GM23248 (cell line): Measurements from ENCODE around the gene MXI1. TPM values are rescaled to one million over a fixed set of nuclear protein-coding genes. Genes with fewer than 3 reads are reported as not detected.
A peak's percentile ranks its signal among the peaks of the same experiment; 100 is the strongest.

Source experiments
- DNase-seq: peaks from one replicate; pipeline ENCODE4 v3.0.0-alpha.2; 2015
- H2AFZ ChIP-seq: fragments of 200-600 bp; sonication (generic); 2 replicates; pipeline ENCODE4 v1.6.1; 2016; ENCODE audit warnings: antibody characterized with exemption
- H3F3A ChIP-seq: fragments of 200-600 bp; sonication (generic); 2 replicates; pipeline ENCODE4 v1.6.1; 2016; ENCODE audit warnings: mild to moderate bottlenecking, antibody characterized with exemption, mixed run types; ENCODE audit not compliant: insufficient read depth
- H3K27ac ChIP-seq: fragments of 200-600 bp; sonication (generic); 2 replicates; pipeline ENCODE4 v1.5.1; 2016; ENCODE audit warnings: mild to moderate bottlenecking
- H3K27me3 ChIP-seq: fragments of 200-600 bp; sonication (generic); replicated peaks from 2 replicates; pipeline ENCODE4 v1.6.1; 2016; ENCODE audit warnings: mild to moderate bottlenecking; ENCODE audit not compliant: insufficient read depth
- H3K36me3 ChIP-seq: fragments of 200-600 bp; sonication (generic); 2 replicates; pipeline ENCODE4 v1.6.1; 2016; ENCODE audit warnings: low read depth, mild to moderate bottlenecking
- H3K4me1 ChIP-seq: fragments of 200-600 bp; sonication (generic); 2 replicates; pipeline ENCODE4 v1.6.1; 2016; ENCODE audit warnings: mild to moderate bottlenecking; ENCODE audit not compliant: insufficient read depth
- H3K4me2 ChIP-seq: fragments of 200-600 bp; sonication (generic); one replicate; pipeline ENCODE4 v1.6.1; 2016; ENCODE audit warnings: mild to moderate bottlenecking; ENCODE audit not compliant: unreplicated experiment
- H3K4me3 ChIP-seq: fragments of 200-600 bp; sonication (generic); 2 replicates; pipeline ENCODE4 v1.5.1; 2016; ENCODE audit warnings: mild to moderate bottlenecking
- H3K79me2 ChIP-seq: fragments of 200-600 bp; sonication (generic); 2 replicates; pipeline ENCODE4 v1.6.1; 2016; ENCODE audit warnings: mild to moderate bottlenecking; ENCODE audit not compliant: insufficient read depth
- H3K9ac ChIP-seq: fragments of 200-600 bp; sonication (generic); 2 replicates; pipeline ENCODE4 v1.6.1; 2016; ENCODE audit warnings: mild to moderate bottlenecking
- H3K9me2 ChIP-seq: fragments of 200-600 bp; sonication (generic); 2 replicates; pipeline ENCODE4 v1.6.1; 2016; ENCODE audit warnings: mixed run types, mild to moderate bottlenecking, moderate library complexity; ENCODE audit not compliant: insufficient read depth
- H3K9me3 ChIP-seq: fragments of 200-600 bp; sonication (generic); one replicate; pipeline ENCODE4 v1.6.1; 2017; ENCODE audit warnings: low read depth
- H4K20me1 ChIP-seq: fragments of 200-600 bp; sonication (generic); 2 replicates; pipeline ENCODE4 v1.6.0; 2016; ENCODE audit not compliant: insufficient read depth
- EZH2 ChIP-seq: fragments of 200-600 bp; sonication (generic); IDR thresholded peaks from 2 replicates; pipeline ENCODE4 v1.6.1; 2018; ENCODE audit warnings: antibody characterized with exemption, mild to moderate bottlenecking; ENCODE audit not compliant: insufficient read depth, poor library complexity, severe bottlenecking
- EZH2phosphoT487 ChIP-seq: fragments of 200-600 bp; sonication (generic); IDR thresholded peaks from 2 replicates; pipeline ENCODE4 v1.6.1; 2018; ENCODE audit warnings: antibody characterized with exemption, moderate library complexity, mild to moderate bottlenecking, low read depth; ENCODE audit not compliant: insufficient read depth
- WGBS, 2 experiments: methylation state at CpG; one replicate each; pipeline ENCODE4 v1.1.6; 2015 to 2017; ENCODE audit warnings: low lambda C conversion rate in 2 of 2, low coverage in 1 of 2; ENCODE audit errors: missing lambda C conversion rate in 2 of 2; 5-methylcytosine and 5-hydroxymethylcytosine counted together
- in situ Hi-C: fragments of 300-500 bp; cut with MboI; formaldehyde crosslinking; loops from 2 replicates; pipeline ENCODE4 v1.15.0; 2020
- polyA plus RNA-seq: library from polyadenylated mRNA; unstranded; fragments of >200 nt; fragmentation: Nextera tagmentation; extraction: Ambion mirVana; gene quantifications from 2 replicates; pipeline ENCODE4 v1.2.1, GENCODE V29; 2016
- total RNA-seq: library from RNA; depleted of rRNA; stranded (reverse); fragments of >200 nt; shearing (Covaris generic); gene quantifications from 2 replicates; pipeline ENCODE4 v1.2.3, GENCODE V29; 2014

The MXI1 gene
- total and polyA plus RNA-seq, 2 experiments from 2014 or later: 17.6 to 25.7 TPM

- Histone ChIP-seq H3K9me2 (no peaks in the 10 kb centered on the region), H4K20me1 (no peaks in the 10 kb centered on the region), H2AFZ (no peak overlapping the region), H3K27me3 (no peaks in the 10 kb centered on the region), H3K9me3 (no peaks in the 10 kb centered on the region), H3F3A (0 out of 2 replicates have a peak, but pooled peaks cover 4% of the 10 kb centered on the region), H3K27ac (no peak overlapping the region), H3K4me3 (no peak overlapping the region), H3K9ac (no peak overlapping the region), H3K4me1 (peaks cover 3% of the 10 kb centered on the region; the same call in 1 of the 2 replicates), H3K79me2 (peaks cover 6% of the 10 kb centered on the region; the same call in 1 of the 2 replicates), H3K36me3 (peaks cover 3% of the 10 kb centered on the region; the same call in 1 of the 2 replicates), H3K4me2 (no peak overlapping the region)
- TF ChIP-seq EZH2 (no peak), EZH2phosphoT487 (no peak)
- 95 to 96% methylated on average over 2 of the region's 2 CpGs for WGBS, 2 experiments
- DNase-seq: no peak
- in situ Hi-C loops: no loop called here
Measured at GRCh38 chr10:110277591-110277990, 70.2 kb downstream of the MXI1 start.

GRCh38 chr10:110278562-110279406, 71.4 kb downstream of the MXI1 start:
- H3K27me3 ChIP-seq: no peaks in the 10 kb centered on the region
- H2AFZ ChIP-seq: peak overlapping the region; percentile 72
- H3F3A ChIP-seq: 0 out of 2 replicates have a peak, but pooled peaks cover 4% of the 10 kb centered on the region
- H3K4me2 ChIP-seq: peak overlapping the region; percentile 55
- DNase-seq: no peak
- H3K79me2 ChIP-seq: peaks cover 6% of the 10 kb centered on the region; the same call in 1 of the 2 replicates
- 83% methylated on average over 7 of the region's 7 CpGs for WGBS, 2 experiments
- H3K4me1 ChIP-seq: no peaks in the 10 kb centered on the region; the same call in 1 of the 2 replicates
- in situ Hi-C loops: no loop called here
- peaks cover 3% of the 10 kb centered on the region; the same call in 1 of the 2 replicates for H3K36me3 ChIP-seq
- peak overlapping the region; percentile 51 for H3K9ac ChIP-seq
- H3K4me3 ChIP-seq: peak overlapping the region; percentile 41
- H4K20me1 ChIP-seq: no peaks in the 10 kb centered on the region
- H3K27ac ChIP-seq: no peak overlapping the region
- H3K9me3 ChIP-seq: no peaks in the 10 kb centered on the region
- no peaks in the 10 kb centered on the region for H3K9me2 ChIP-seq
- TF ChIP-seq EZH2: no peak

- H3K36me3 ChIP-seq: peaks cover 3% of the 10 kb centered on the region; the same call in 1 of the 2 replicates
- H4K20me1 ChIP-seq: no peaks in the 10 kb centered on the region
- no peak overlapping the region for H3K27ac ChIP-seq
- peak overlapping the region; percentile 72 for H2AFZ ChIP-seq
- WGBS, 2 experiments: 30 to 31% methylated on average over 6 of the region's 6 CpGs
- peak overlapping the region; percentile 55 for H3K4me2 ChIP-seq
- peaks cover 6% of the 10 kb centered on the region; the same call in 1 of the 2 replicates for H3K79me2 ChIP-seq
- in situ Hi-C loops: no loop called here
- H3F3A ChIP-seq: 0 out of 2 replicates have a peak, but pooled peaks cover 4% of the 10 kb centered on the region
- H3K9me2 ChIP-seq: no peaks in the 10 kb centered on the region
- peak; percentile 82 for DNase-seq
- peak overlapping the region; percentile 41 for H3K4me3 ChIP-seq
- H3K27me3 ChIP-seq: no peaks in the 10 kb centered on the region
- no peaks in the 10 kb centered on the region; the same call in 1 of the 2 replicates for H3K4me1 ChIP-seq
- peak overlapping the region; percentile 51 for H3K9ac ChIP-seq
- H3K9me3 ChIP-seq: no peaks in the 10 kb centered on the region
- TF ChIP-seq EZH2 (no peak), EZH2phosphoT487 (no peak)
Measured at GRCh38 chr10:110279407-110279986, 72.1 kb downstream of the MXI1 start.

DNA sequence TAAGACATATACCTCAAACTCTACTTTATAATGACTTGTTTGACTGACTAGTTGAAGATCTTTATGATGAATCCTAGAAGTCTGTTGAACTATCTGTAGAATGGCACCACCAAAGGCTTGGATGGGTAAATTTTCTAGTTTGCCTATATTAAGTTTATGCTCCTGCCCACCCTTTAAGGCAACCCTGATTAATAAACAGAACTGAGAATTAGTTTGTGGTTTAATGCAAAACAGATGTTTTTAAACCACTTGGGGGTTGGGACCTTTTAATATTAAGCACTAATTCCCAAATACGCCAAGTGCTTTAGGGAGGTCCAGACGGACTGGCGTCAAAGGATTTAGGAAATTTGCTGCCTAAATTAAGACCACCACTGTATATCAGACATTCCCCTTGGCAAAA, 76.9 kb downstream of the MXI1 start:
- H3K27ac ChIP-seq: no peak overlapping the region
- WGBS, 2 experiments: 89 to 96% methylated on average over 3 of the region's 3 CpGs
- no peak overlapping the region for H2AFZ ChIP-seq
- H3K9me3 ChIP-seq: no peaks in the 10 kb centered on the region
- no peak overlapping the region for H3K4me3 ChIP-seq
- H3K9ac ChIP-seq: no peak overlapping the region
- H3K36me3 ChIP-seq: peaks cover 19% of the 10 kb centered on the region
- H3K27me3 ChIP-seq: no peaks in the 10 kb centered on the region
- no peak for TF ChIP-seq EZH2
- no peak for TF ChIP-seq EZH2phosphoT487
- H3K4me1 ChIP-seq: no peaks in the 10 kb centered on the region; the same call in 1 of the 2 replicates
- no peak for DNase-seq
- H3K9me2 ChIP-seq: no peaks in the 10 kb centered on the region
- H3K79me2 ChIP-seq: no peaks in the 10 kb centered on the region
- in situ Hi-C loops: loop anchor here (5.0 kb wide), 1 partner anchor 147 kb away; no protein-coding TSS in a partner anchor
- H3F3A ChIP-seq: peaks cover 9% of the 10 kb centered on the region; the same call in 1 of the 2 replicates
- no peaks in the 10 kb centered on the region for H4K20me1 ChIP-seq
- no peak overlapping the region for H3K4me2 ChIP-seq
